Neural progenitor cell (in vitro differentiated cells): ENCODE data around the gene TMEM95.

Experiments
- EZH2phosphoT487 ChIP-seq: fragments of 200-600 bp; sonication (generic); IDR thresholded peaks from 2 replicates; pipeline ENCODE4 v1.6.1; 2017; ENCODE audit warnings: antibody characterized with exemption
- TF ChIP-seq, protein P1 (sequence below): fragments of 200-600 bp; sonication (generic); IDR thresholded peaks from 2 replicates; pipeline ENCODE4 v1.5.1; 2017; ENCODE audit warnings: antibody characterized with exemption, mild to moderate bottlenecking

DNA sequence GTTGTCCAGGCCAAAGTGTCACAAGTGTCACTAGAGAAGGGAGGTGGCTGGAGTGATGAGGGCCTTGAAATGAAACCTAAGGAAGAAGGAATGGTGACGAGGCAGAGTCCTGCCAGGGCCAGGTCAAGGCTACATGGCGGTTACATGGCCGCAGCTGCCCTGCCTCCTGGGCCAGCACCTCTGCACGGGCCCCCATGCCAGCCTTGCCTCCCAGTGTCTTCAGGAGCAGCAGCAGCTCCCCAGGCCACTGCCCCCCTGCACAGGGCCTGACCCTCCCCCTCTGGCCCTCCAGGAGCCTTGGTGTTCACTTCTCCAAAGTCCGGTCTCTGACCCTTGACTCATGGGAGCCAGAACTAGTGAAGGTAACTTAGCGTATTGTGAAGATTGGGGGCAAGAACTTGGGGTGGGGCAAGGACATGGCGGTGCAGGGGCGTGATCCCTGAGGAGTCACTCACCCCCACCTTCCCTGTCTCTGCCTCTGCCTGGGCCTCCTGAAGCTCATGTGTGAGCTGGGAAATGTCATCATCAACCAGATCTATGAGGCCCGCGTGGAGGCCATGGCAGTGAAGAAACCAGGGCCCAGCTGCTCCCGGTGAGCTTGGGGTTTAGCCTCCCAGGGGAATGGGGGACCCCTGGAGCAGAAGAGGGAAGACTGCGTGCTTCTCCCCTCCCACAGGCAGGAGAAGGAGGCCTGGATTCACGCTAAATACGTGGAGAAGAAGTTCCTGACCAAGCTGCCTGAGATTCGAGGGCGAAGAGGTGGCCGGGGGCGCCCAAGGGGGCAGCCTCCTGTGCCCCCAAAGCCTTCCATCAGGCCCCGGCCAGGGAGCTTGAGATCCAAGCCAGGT is 7.1 kb upstream of the TMEM95 start:
- TF ChIP-seq, protein P1, sequence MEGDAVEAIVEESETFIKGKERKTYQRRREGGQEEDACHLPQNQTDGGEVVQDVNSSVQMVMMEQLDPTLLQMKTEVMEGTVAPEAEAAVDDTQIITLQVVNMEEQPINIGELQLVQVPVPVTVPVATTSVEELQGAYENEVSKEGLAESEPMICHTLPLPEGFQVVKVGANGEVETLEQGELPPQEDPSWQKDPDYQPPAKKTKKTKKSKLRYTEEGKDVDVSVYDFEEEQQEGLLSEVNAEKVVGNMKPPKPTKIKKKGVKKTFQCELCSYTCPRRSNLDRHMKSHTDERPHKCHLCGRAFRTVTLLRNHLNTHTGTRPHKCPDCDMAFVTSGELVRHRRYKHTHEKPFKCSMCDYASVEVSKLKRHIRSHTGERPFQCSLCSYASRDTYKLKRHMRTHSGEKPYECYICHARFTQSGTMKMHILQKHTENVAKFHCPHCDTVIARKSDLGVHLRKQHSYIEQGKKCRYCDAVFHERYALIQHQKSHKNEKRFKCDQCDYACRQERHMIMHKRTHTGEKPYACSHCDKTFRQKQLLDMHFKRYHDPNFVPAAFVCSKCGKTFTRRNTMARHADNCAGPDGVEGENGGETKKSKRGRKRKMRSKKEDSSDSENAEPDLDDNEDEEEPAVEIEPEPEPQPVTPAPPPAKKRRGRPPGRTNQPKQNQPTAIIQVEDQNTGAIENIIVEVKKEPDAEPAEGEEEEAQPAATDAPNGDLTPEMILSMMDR: no peak
- TF ChIP-seq EZH2phosphoT487: no peak
